Endothelial cell of umbilical vein (primary cell): ENCODE data around the gene SMC3.
"Not testable (repeated sequence)": the region's sequence is repeated elsewhere in the genome, so short reads cannot be mapped to it uniquely, and the experiment has no call there.

Experiments used
- EZH2 ChIP-seq: IDR thresholded peaks from 2 replicates; pipeline ENCODE4 v1.6.1; 2012; ENCODE audit warnings: borderline replicate concordance, low read depth, mild to moderate bottlenecking, moderate library complexity, low read length, inconsistent platforms; ENCODE audit not compliant: severe bottlenecking
- FOS ChIP-seq: IDR thresholded peaks from 2 replicates; pipeline ENCODE4 v1.6.1; 2011; ENCODE audit warnings: mild to moderate bottlenecking, low read length, moderate library complexity, borderline replicate concordance; ENCODE audit not compliant: insufficient read depth
- GATA2 ChIP-seq: IDR thresholded peaks from 2 replicates; pipeline ENCODE4 v1.7.0; 2011; ENCODE audit warnings: low read depth, mild to moderate bottlenecking, moderate library complexity, mixed read lengths, low read length; ENCODE audit not compliant: insufficient read length, insufficient read depth
- JUN ChIP-seq: IDR thresholded peaks from 2 replicates; pipeline ENCODE4 v1.6.1; 2011; ENCODE audit warnings: borderline replicate concordance, low read depth; ENCODE audit not compliant: insufficient read length, insufficient read depth
- MYC ChIP-seq: IDR thresholded peaks from one replicate; pipeline ENCODE4 v1.6.1; 2011; ENCODE audit warnings: mild to moderate bottlenecking, low read depth, low read length
- POLR2A ChIP-seq: IDR thresholded peaks from 2 replicates; pipeline ENCODE4 v1.6.1; 2012; ENCODE audit warnings: low read depth, mild to moderate bottlenecking, control low read depth, low read length
- POLR2AphosphoS5 ChIP-seq: IDR thresholded peaks from 2 replicates; pipeline ENCODE4 v1.6.1; 2012; ENCODE audit warnings: low read depth, mild to moderate bottlenecking, control low read depth, low read length, moderate library complexity; ENCODE audit not compliant: insufficient read depth
- TF ChIP-seq, protein P1 (sequence below), 2 donors: IDR thresholded peaks; 1 replicate in 1 of 2; 2 replicates in 1 of 2; pipeline ENCODE4 v1.5.1; 2011; ENCODE audit warnings: low read length in 2 of 2, mild to moderate bottlenecking in 2 of 2, moderate library complexity in 2 of 2, control low read depth in 1 of 2, inconsistent platforms in 1 of 2, low read depth in 1 of 2; ENCODE audit not compliant: insufficient read depth in 1 of 2; ENCODE audit errors: extremely low read depth in 1 of 2
- TF ChIP-seq, protein P2 (sequence below): IDR thresholded peaks from 2 replicates; pipeline ENCODE4 v1.6.1; 2011; ENCODE audit not compliant: insufficient read depth, insufficient read length

DNA sequence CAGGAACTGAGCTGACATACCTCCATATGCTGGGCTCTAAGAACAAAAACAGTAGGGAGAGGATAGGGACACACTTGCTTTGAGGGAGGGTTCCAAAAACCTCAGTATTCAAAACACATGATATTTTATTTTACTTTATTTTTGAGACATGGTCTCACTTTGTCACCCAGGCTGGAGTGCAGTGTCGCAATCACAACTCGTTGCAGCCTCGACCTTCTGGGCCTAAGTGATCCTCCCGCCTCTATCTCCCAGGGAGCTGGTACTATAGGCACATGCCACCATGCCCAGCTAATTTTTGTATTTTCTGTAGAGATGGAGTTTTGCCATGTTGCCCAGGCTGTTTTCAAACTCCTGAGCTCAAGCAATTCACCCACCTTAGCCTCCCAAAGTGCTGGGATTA is 34.9 kb upstream of the SMC3 start:
- TF ChIP-seq, protein P1, sequence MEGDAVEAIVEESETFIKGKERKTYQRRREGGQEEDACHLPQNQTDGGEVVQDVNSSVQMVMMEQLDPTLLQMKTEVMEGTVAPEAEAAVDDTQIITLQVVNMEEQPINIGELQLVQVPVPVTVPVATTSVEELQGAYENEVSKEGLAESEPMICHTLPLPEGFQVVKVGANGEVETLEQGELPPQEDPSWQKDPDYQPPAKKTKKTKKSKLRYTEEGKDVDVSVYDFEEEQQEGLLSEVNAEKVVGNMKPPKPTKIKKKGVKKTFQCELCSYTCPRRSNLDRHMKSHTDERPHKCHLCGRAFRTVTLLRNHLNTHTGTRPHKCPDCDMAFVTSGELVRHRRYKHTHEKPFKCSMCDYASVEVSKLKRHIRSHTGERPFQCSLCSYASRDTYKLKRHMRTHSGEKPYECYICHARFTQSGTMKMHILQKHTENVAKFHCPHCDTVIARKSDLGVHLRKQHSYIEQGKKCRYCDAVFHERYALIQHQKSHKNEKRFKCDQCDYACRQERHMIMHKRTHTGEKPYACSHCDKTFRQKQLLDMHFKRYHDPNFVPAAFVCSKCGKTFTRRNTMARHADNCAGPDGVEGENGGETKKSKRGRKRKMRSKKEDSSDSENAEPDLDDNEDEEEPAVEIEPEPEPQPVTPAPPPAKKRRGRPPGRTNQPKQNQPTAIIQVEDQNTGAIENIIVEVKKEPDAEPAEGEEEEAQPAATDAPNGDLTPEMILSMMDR (IDR thresholded peaks at IDR 0.05; ENCODE audit: extremely low read depth in 1 of 2, insufficient read depth in 1 of 2, low read depth in 1 of 2, low read length in 2 of 2), result not testable (repeated sequence)
- TF ChIP-seq EZH2, JUN, POLR2A, POLR2AphosphoS5, FOS, GATA2, MYC: not testable (repeated sequence)
- TF ChIP-seq, protein P2, sequence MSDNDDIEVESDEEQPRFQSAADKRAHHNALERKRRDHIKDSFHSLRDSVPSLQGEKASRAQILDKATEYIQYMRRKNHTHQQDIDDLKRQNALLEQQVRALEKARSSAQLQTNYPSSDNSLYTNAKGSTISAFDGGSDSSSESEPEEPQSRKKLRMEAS, result not testable (repeated sequence)
